HG03432 (cell line): ENCODE data around the gene SPARC.
"Not testable (repeated sequence)": the region's sequence is repeated elsewhere in the genome, so short reads cannot be mapped to it uniquely, and the experiment has no call there.

ENCODE experiments used
- ATAC-seq: cut with Tn5 transposase; IDR thresholded peaks from one replicate; pipeline ENCODE4 v1.9.1; 2021; ENCODE audit warnings: mild to moderate bottlenecking, moderate library complexity; ENCODE audit not compliant: unreplicated experiment

The SPARC gene

DNA sequence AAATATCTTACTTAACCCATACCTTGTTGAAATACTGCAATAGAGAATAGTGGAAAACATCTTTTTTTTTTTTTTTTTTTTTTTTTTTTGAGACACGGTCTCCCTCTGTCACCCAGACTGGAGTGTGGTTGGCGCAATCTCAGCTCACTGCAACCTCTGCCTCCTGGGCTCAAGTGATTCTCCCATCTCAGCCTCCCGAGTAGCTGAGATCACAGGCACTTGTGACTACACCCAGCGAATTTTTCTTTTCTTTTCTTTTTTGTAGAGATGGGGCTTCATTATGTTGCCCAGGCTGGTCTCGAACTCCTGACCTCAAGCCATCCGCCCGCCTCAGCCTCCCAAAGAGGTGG lies 6.6 kb downstream of the SPARC start:
- ATAC-seq = not testable (repeated sequence)

DNA sequence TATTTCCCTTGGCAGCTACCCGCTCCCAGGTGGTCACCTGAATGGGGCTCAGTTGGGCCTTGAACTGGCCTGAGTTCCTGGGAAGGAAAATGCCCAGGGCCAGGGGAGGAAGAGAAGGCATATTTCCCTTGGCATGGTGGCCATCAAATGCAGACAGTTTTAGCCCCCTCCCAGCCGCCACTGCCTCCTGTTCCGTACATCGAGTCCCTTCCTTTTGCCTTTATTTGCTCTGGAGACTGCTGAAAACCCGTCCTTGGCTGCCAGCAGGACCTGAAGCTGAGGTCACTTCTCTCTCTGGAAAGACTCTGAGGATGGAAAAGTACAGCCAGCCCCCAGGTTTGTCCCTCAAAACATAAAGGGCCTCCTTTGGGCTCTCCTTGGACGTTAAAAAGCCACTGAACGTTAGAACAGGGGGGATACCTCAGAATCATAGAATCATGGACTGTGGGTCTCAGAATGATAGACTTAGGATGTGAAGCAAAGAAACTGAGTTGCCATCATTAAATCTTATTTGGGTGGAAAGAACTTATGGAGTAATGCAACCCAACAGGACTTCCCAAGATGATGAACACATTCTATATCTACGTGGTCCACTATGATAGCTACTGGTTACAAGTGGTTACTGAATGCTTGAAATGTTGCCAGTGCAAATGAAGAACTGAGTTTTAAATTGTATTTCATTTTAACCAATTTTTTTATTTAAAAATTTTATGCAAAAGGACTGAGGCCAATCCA lies 7.1 kb downstream of the SPARC start:
- ATAC-seq = no peak

DNA sequence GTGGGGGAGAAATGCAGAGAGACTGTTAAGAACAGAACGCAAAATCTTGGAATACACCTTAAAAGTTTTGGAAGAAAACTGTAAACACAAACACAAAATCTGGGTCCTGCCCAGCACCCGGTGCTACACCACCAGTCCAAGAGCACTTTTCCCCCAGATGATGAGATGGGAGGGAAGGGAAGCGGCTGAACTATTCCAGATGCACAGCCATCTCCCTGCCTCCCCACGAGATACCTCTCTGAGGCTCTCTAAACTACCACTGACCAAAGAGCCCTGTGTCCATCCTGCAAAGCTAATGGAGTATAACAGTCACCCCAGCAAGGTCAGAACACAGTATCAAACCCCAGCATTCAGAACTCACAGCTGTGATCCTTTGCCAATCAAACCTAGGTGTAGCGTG lies 8.0 kb downstream of the SPARC start:
- ATAC-seq = no peak

DNA sequence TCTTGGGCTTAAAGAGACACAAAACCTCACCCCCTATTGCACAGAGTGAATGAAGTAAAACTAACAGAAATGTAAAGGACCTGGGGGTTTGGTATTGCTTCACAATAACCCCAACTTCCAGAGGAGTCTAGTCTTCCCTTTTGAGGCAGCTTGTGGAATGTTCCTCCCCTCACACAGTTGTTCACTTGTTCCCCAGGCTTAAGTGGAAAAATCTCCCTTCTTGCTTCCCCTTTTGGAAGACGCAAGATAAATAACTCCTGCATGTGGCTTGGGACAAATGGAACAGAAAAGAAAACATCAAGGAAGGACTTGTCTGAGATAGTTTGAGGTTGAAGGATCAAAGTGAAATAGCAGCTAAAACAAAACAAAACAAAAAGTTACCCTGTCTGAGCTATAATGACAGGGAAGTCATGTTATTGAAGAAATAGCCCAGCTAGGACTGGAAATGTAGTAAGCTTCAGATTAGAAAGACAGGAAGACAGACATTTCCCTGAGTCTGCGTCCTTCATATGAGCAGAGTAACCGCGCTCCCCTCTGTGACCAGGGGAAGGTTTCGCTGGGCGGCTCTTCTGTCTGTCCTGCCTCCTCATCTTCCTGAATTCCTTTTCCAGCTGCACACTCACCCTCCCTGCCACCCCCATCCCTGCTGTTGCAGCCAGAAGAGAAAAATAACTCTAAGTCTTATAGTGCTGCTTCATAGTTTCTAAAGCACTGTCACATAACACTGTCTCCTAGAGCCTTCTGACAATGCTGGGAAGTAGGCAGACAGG lies 8.8 kb downstream of the SPARC start:
- ATAC-seq = no peak

DNA sequence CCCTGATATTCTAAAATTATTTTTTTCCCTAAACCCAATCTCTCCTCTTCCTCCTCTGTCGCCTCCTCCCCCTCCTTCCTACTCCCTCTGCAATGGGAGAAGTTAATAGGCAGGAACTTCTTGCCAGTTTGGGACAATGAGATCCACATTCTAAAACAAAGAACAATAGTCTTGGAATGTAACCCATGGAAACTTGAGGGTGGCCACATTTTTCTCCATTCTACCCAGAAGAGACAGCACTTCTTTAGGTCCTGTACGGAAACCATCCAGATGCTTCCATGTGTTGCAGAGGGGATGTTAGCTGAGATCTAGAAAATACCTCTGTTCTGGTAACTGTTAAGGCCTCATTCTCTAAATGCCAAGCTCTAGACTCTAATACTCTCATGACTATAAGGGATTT lies 10.0 kb downstream of the SPARC start:
- no peak for ATAC-seq

DNA sequence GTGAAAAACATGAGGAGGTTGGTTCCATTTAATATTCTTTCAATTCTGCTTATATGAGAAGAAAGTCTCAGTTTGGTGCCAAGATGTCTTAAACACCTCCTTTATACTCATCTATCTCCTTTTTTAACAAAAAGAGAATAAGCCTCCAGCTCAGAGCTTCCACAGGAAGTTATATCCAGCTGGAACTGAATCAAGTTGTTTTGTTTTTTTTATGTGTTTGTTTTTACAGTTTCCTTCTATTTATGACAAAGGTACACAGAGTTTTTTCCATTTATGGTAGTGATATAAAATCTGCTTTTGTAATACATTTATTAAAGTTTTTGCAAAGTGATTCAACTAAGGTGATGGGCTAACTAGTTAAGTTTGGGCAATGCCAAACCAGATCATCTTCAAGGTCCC lies 10.4 kb downstream of the SPARC start:
- no peak for ATAC-seq

DNA sequence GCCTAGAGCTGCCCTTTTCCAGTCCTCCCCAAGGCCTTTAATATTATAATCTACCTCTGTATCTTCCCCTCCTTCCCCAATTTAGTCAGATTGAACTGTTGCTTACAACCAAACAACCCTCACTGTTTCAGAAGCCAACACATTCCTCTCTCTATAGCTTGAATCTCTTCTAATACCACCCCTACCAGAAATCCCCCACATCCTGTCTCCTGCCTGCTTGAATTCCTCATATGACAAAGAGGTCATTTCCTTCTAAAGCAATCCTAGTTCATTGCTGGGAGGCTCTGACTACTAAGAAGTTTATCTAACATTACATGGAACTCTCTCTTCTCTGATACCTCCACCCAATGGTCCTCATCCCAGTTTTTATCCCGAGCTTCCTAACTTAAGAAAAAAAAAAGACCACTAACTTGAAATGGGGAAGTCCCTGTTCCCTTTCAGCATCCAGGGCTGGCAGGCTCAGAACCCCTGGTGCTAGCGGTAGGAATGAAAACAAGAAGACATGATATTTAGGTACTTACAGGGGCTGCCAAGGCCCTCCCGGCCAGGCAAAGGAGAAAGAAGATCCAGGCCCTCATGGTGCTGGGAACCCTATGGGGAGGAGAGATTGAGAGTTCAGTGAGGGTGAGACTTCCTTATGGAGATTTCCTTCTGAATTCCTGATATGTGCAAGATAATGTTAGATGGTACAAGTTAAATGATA lies 11.0 kb downstream of the SPARC start:
- peak; percentile 67 for ATAC-seq

DNA sequence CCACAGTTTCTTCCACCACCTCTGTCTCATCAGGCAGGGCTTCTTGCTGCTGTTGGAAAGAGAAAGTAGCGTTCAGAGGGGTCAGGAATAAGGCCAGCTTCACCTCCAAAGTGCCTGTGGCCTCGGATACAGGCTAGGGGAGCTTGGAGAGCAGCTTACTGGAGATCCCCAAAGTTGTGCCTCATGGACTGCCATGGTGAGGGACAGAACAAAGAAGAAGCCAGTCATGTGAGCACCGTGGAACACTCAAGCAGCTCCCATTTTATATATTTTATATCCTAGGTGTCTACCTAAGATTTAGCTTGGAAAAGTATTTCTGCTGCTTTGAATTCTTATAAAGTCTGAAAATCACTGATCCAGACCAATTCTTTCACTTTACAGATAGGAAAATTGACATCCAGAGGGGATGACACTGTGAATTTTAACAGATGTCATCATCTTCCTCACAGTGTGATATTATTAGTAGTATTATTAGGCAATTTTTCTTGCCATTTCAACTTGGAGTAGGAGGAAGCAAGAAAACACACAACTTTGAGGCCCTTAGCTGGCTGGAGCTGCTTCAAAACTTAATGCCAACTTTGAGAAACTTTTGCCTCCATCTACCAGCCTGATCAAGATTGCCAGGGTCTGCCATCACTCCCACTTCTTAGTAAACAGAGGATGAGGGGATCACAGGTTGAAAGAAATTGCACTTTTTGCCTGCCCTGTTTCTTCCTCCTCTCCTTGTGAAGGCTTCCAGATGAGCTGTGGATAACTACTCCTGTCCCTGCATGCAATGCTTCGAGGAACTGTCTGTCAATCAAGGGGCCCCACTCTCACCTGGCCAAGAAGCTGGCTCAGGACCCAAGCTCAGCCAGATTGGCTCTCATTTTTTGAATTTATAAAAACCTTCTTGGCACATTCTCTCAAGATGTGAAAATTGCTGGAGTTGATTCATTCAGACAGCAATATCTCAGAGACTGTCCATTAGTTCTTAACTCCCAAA lies 11.8 kb downstream of the SPARC start:
- no peak for ATAC-seq

DNA sequence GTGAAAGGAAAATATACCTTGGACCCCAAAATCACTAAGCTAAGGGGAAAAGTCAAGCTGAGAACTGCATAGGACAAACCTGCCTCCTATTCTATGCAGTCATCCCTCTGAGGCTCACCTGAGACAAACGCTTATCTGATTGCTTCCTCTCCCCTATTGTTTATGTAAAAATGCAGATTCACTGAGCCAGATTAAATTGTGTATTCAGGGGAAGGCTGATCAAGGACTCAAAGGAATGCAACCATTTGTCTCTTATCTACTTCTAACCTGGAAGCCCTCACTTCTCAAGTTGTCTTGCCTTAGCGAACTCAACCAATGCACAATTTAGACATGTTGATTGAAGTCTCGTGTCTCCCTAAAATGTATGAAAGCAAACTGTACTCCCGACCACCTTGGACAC lies 13.3 kb downstream of the SPARC start:
- no peak for ATAC-seq

DNA sequence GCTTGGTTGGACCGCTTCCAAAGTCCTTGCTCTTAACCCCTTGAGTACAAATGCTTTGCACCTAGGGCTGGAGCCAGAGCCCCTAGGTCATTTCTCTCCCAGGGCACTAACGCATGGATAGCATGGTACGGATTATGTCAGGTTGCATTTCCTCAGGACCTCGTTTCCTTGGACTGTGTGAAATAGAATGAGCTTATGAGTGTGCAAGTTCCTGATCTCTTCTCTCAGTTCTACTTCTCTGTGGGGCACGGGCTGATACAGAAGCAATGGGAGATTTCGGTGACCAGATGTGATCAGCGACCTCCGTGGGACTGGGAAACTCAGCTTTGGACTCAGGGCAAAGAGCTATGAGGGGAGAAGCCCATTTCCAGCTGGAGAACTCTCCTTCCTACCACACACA lies 14.2 kb downstream of the SPARC start:
- no peak for ATAC-seq

DNA sequence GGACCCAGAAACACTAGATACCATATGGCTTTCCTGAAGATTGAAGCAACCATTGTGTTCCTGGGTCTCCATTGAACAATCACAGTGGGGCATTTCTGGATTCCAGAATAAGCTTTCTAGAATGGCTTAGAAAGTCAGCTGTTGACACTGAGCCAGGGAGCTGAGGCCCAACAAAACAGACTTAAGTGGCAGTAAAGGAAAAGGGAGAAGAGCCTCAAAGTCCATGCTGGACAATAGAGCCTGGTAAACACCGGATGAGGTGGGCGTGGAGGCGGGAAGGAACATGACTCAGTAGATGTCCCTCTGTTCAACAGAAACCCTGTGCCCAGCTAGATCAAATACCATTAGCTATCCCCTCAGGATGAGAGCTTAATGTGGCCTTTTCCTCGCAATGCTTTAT lies 14.8 kb downstream of the SPARC start:
- no peak for ATAC-seq

DNA sequence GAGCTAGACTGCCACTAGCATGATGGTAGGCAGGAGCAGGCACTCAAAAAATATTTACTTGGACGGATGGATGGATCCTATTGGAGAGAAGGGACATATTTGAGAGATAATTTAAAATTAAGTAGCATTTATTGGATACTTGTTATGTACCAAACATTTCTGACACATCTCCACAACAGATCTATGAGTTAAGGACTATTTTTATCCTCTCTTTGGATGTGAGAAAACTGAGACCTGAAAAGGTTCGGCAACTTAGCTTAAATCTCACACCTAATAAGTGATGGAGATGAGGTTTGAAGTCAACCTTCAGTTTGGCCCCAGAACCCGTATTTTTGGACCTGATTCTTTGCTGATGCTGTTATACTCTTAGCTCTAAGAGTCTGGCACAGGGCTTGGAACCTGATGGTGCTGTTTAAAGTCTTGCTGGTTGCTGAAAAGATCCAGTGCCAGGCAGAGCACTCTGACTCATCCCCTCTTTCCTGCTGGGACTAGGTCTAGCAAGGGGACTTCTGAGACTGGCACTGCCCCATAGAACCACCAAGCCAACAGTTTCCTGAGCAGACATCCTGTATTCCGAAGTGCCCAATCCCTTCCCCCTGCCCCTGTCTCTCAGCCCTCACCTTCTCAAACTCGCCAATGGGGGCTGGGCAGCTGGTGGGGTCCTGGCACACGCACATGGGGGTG lies 15.6 kb downstream of the SPARC start:
- no peak for ATAC-seq

DNA sequence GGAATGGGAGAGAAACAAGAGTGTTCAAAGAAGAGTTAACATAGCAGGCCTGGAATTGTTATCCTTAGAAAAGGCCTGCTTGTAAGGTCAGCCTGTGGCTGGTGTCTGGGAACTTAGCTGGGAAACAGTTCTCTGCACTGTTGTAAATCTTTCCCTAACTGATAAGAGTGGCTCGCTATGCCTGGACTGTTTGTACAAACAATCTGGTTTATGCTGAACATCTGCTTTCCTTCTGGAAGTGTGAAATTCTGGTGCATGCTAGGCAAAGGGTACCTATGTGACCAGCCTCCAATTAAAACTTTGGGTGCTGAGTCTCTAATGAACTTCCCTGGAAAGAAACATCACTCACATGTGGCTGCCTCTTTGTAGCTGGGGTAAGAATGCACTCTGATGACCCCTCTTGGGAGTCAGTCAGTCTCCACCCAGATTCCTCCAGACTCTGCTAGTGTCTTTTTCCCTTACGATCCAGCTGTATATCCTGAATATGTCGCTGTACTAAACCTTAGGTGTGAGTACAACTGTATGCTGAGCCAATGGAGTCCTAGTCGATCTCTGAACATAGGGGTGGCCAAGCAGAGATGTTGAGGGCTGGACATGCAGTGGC lies 16.5 kb downstream of the SPARC start:
- ATAC-seq = no peak

DNA sequence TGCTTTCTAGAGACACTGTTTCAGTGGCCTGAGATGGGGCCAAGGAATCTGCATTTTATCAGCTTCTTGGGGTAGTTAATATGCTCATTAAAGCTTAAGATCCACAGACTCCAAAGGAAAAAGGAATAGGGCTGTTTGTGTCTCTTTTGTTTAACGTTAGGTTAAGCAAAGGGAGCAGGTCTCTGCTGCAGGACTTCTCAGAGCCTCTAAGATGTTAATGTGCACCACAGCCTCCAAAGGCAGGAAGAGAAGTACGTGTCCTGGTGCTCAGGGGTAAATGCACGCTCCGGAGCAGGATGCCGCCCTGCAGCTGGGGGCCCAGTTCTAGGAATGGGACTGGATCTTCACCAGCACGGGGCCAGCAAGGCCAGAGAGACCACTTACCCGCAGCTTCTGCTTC lies 19.6 kb downstream of the SPARC start:
- ATAC-seq = no peak

DNA sequence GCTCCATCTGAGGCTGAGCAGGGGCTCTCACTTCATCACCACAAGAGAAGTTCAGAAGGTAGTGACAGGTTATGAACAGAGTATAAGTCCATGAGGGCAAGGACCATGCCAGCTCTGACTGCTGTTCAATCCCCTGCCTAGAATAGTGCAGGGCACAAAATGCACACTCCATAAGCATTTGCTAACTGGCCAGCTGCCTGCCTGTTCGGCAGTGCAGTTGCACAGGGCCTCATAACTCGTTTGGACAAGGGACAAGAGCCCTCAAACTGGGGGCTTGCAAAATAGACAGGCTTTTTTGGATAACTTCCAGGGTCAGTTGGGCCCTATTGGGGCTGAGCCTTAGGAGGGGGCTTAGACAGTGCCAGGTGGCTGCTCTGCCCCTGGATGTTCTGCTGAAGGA lies 21.1 kb downstream of the SPARC start:
- ATAC-seq = no peak

DNA sequence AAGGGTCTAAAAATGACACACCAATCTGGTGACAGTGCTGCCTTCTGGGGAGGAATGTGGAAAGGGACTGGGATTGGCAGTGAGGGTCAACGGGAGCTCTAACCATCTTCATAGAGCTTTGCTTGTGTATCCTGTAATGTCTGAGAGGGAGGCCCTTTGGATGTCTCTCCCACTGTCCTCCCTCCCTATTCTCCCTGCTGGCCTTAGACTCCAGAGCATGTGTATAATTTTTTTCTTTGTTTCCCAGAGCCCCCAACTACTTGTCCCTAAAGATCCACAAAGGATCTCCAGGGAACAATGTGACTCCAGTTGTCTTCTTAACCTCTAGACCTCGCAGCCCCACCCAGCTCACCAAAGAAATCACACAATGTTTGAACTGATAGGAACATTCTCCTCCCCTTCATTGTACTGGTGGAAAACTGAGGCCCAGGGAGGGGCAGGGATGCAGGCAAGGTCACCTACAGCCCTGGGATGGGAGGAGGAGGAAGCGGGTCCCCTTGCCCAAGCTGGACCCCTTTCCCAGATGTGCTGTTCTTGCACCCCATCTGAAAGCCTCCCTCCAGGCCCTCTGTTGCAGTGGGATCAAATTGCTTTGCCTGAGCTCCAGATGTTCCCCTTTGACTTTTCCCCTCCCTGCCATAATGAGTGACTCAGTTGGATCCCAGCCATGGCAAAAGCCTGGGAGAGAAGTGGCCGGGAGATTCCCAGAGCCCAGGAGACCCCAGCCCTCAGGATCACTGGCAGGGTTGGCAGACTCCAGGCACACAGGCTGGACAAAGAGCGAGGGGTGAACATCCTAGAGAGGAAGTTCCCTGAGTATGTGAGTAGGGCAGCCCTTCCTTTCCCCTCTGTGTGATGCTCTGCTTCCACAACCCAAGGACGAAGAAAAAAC lies 21.8 kb downstream of the SPARC start:
- no peak for ATAC-seq

DNA sequence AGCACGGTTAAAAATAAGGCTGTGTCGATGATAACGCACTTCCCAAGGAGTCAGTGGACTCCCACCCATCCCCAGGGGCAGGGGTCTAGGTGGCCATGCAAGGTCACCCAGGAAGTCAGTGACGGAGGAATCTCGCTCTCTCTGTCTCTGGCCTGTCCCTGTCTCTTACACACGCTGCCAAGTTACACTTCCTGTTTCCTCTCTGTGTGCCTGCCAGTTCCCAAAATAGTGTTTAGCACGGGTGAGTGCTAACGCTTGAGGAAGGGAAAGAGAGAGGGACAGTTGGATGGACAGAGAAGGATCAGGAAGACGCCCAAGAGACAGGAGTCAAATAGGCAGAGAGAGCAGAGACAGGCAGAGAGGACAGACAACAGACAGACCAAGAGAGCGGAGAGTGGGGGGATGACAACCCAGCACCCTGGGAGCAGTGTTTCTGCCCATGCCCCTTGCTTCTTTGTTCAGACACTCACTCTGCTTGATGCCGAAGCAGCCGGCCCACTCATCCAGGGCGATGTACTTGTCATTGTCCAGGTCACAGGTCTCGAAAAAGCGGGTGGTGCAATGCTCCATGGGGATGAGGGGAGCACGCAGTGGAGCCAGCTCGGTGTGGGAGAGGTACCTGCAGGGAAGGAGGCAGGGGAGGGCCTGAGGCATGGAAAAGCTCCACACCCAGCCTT lies 23.0 kb downstream of the SPARC start:
- ATAC-seq = no peak

DNA sequence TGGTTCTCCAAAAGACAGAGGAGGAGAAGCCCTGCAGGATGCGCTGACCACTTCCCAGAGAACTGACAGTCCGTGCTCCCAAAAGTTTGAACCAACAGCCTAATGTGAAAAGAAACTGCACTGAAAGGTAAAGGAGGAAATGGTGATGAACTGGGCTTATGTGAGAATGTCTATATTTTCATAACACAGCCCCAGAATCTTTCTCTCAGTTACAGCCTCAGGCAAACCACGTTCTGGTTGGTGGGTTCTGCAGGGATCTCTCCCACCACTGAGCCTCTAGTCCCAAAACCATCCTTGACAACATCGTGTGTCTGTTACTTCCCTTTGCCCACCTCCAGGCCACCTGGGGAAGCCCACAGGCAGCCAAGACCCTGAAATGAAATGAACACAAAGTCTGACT lies 23.9 kb downstream of the SPARC start:
- ATAC-seq = peak; percentile 34
